Tibial nerve (tissue), 4 donors: ENCODE data around the gene ARRB1. TPM values are rescaled to one million over a fixed set of nuclear protein-coding genes. Genes with fewer than 3 reads are reported as not detected.

ENCODE experiments used
- DNase-seq, 2 donors: peaks; one replicate each; pipeline ENCODE4 v3.0.0-alpha.2; 2019; ENCODE audit warnings: low spot score in 2 of 2
- H3K27ac ChIP-seq, 4 donors: fragments of 200-600 bp; sonication (generic) in 3 of 4; one replicate each; pipeline ENCODE4 v1.5.1; 2017 to 2019; ENCODE audit warnings: mild to moderate bottlenecking in 1 of 4
- H3K27me3 ChIP-seq, 2 donors: fragments of 200-600 bp; sonication (generic) in 1 of 2; one replicate each; pipeline versions ENCODE4 v1.5.1 to v1.6.0; 2017 to 2019
- H3K36me3 ChIP-seq, 3 donors: fragments of 200-600 bp; sonication (generic); one replicate each; pipeline ENCODE4 v1.5.1; 2018 to 2019
- H3K4me1 ChIP-seq, 4 donors: fragments of 200-600 bp; sonication (generic) in 3 of 4; one replicate each; pipeline ENCODE4 v1.5.1; 2017 to 2019
- H3K4me3 ChIP-seq, 4 donors: fragments of 200-600 bp; sonication (generic) in 3 of 4; one replicate each; pipeline ENCODE4 v1.5.1; 2017 to 2019; ENCODE audit warnings: mild to moderate bottlenecking in 1 of 4, moderate library complexity in 1 of 4
- H3K9me3 ChIP-seq, 4 donors: fragments of 200-600 bp; sonication (generic) in 3 of 4; one replicate each; pipeline ENCODE4 v1.5.1; 2017 to 2019
- EP300 ChIP-seq, 2 donors: sonication (generic); formaldehyde crosslinking; IDR thresholded peaks; one replicate each; pipeline ENCODE4 v1.6.1; 2017; ENCODE audit warnings: antibody characterized with exemption in 2 of 2, mild to moderate bottlenecking in 1 of 2
- POLR2A ChIP-seq, 2 donors: fragments of 450-650 bp; IDR thresholded peaks; one replicate each; pipeline ENCODE4 v1.6.1; 2017; ENCODE audit warnings: antibody characterized with exemption in 2 of 2, mild to moderate bottlenecking in 2 of 2, moderate library complexity in 2 of 2
- WGBS, 2 donors: methylation state at CpG; one replicate each; pipeline ENCODE4 v1.1.5; 2018; 5-methylcytosine and 5-hydroxymethylcytosine counted together
- total RNA-seq, 4 donors: library from RNA; depleted of rRNA; stranded (reverse); fragments of >200 nt; gene quantifications; one replicate each; pipeline ENCODE4 v1.1.0, GENCODE V29; 2016
- TF ChIP-seq, protein P1 (sequence below), 5 experiments: fragments of 200-600 bp in 3 of 5; fragments of 450-650 bp in 2 of 5; sonication (generic) in 3 of 5; IDR thresholded peaks; one replicate each; pipeline ENCODE4 v1.5.1; 2016 to 2019; ENCODE audit warnings: antibody characterized with exemption in 5 of 5, mild to moderate bottlenecking in 3 of 5, moderate library complexity in 2 of 5

Gene ARRB1
- total RNA-seq, 4 donors from 2014 or later: 38.2 to 68.1 (median 45.8) TPM

DNA sequence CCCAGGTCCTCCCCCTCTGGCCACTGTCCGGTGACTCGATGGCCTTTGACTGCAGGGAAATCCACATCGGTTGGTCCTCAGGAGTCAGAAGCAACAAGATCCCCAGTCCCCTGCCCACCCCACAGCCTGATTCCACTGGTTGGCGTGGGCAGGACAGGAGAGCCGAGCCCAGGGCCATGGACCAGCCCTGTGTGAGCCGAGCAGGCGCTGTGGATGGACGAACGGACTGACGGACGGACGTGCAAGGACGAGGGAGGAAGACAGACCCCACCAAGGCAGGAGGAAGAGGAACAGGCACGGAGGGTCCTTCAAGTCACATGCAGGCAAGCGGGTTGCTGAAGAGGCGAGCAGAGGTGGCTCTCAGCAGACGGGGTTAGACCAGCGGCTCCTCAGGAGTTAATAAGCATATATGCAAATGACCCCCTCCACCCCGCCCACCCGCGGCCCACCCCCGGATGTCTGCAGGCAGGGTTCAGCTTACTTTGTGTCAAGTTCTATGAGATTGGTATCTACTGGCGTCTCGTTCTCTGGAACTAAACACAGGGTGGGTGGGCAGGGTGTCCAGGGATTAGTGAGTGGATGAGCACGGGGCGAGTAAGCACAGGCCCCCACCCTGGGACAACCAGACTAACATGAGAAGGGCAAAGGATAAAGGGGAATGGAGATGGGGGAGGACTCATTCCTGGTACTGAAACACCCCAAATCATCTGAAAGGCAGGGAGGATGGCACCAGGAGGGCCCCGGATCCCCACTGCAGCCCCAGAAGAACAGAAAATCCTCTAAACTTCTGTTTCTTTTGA, 84.1 kb downstream of the ARRB1 start:
- H3K9me3 ChIP-seq: no peaks in the 10 kb centered on the region
- peaks cover 0 to 33% (median 0%) of the 10 kb centered on the region in 3 donors for H3K36me3 ChIP-seq
- WGBS, 2 donors: 70 to 72% methylated on average over 27 of the region's 27 CpGs
- H3K4me1 ChIP-seq: peaks cover 0 to 14% (median 0%) of the 10 kb centered on the region in 4 donors
- no peak for DNase-seq
- TF ChIP-seq EP300 (IDR thresholded peaks at IDR 0.05): no peak
- TF ChIP-seq, protein P1, sequence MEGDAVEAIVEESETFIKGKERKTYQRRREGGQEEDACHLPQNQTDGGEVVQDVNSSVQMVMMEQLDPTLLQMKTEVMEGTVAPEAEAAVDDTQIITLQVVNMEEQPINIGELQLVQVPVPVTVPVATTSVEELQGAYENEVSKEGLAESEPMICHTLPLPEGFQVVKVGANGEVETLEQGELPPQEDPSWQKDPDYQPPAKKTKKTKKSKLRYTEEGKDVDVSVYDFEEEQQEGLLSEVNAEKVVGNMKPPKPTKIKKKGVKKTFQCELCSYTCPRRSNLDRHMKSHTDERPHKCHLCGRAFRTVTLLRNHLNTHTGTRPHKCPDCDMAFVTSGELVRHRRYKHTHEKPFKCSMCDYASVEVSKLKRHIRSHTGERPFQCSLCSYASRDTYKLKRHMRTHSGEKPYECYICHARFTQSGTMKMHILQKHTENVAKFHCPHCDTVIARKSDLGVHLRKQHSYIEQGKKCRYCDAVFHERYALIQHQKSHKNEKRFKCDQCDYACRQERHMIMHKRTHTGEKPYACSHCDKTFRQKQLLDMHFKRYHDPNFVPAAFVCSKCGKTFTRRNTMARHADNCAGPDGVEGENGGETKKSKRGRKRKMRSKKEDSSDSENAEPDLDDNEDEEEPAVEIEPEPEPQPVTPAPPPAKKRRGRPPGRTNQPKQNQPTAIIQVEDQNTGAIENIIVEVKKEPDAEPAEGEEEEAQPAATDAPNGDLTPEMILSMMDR (IDR thresholded peaks at IDR 0.05): no peak
- TF ChIP-seq POLR2A (IDR thresholded peaks at IDR 0.05): no peak
- no peak overlapping the region for H3K4me3 ChIP-seq
- H3K27ac ChIP-seq: no peak overlapping the region
- H3K27me3 ChIP-seq: no peaks in the 10 kb centered on the region

- Histone ChIP-seq H3K4me3 (no peak overlapping the region), H3K27ac (peak overlapping the region in 1 of 4 donors; percentile 24), H3K36me3 (peaks cover 0 to 25% (median 0%) of the 10 kb centered on the region in 3 donors), H3K4me1 (peaks cover 0 to 15% (median 2%) of the 10 kb centered on the region in 4 donors), H3K9me3 (no peaks in the 10 kb centered on the region), H3K27me3 (no peaks in the 10 kb centered on the region)
- TF ChIP-seq, protein P1 (IDR thresholded peaks at IDR 0.05): no peak
- TF ChIP-seq EP300 (IDR thresholded peaks at IDR 0.05) (no peak), POLR2A (IDR thresholded peaks at IDR 0.05) (no peak)
- 71 to 72% methylated on average over 16 to 17 of the region's 17 CpGs for WGBS, 2 donors
- no peak for DNase-seq
Measured at GRCh38 chr11:75265851-75266531, 85.5 kb downstream of the ARRB1 start.

DNA sequence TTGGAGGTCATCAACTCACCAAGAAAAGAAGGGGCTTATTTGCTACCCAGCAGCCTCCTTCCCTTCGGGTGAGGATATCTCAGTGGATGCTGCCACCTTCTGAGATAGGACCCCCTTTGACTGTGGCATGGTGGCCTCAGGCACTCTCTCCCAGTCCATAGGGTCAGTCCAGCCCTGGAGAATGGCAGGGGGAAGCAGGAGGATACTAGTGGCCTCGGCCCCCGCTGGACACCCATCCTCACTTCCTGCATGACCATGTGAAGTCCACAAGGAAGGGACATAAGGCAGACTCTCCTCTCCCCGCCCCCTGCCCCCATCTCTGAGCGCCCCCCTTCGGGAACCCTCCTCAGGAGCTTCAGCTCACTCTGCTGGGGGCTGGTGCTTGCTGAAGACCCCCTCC, 86.5 kb downstream of the ARRB1 start:
- H3K9me3 ChIP-seq: no peaks in the 10 kb centered on the region
- no peaks in the 10 kb centered on the region for H3K27me3 ChIP-seq
- no peak for DNase-seq
- no peak overlapping the region for H3K4me3 ChIP-seq
- no peak overlapping the region for H3K27ac ChIP-seq
- WGBS, 2 donors: 77 to 92% methylated on average over 1 to 6 of the region's 6 CpGs
- H3K4me1 ChIP-seq: peaks cover 0 to 20% (median 6%) of the 10 kb centered on the region in 4 donors
- peaks cover 0 to 25% (median 0%) of the 10 kb centered on the region in 3 donors for H3K36me3 ChIP-seq
- no peak for TF ChIP-seq EP300 (IDR thresholded peaks at IDR 0.05)

DNA sequence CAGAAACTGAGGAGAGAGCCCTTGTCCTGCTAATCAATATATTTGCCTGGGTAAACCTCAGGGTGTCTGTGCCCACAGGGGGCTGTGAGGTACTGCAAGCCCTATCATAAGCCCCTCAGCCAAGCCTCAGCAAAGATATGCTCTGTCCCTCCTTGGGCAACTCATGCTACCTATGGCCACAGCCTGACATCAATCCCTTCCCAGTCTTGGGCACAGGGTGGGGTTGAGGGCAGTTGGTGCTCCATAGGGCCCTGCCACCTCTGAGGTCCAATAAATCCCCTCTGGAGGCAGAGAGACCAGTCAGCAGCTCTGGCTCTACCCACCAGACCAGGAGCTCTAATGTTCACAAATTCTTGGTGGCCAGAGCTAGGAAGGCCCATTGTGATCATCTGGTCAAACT, 87.1 kb downstream of the ARRB1 start:
- TF ChIP-seq EP300 (IDR thresholded peaks at IDR 0.05): no peak
- TF ChIP-seq, protein P1 (IDR thresholded peaks at IDR 0.05): no peak
- no peak for TF ChIP-seq POLR2A (IDR thresholded peaks at IDR 0.05)
- no peak for DNase-seq
- Histone ChIP-seq H3K27me3 (no peaks in the 10 kb centered on the region), H3K36me3 (peaks cover 0 to 25% (median 0%) of the 10 kb centered on the region in 3 donors), H3K9me3 (no peaks in the 10 kb centered on the region), H3K27ac (no peak overlapping the region), H3K4me1 (peaks cover 0 to 20% (median 6%) of the 10 kb centered on the region in 4 donors), H3K4me3 (no peak overlapping the region)

DNA sequence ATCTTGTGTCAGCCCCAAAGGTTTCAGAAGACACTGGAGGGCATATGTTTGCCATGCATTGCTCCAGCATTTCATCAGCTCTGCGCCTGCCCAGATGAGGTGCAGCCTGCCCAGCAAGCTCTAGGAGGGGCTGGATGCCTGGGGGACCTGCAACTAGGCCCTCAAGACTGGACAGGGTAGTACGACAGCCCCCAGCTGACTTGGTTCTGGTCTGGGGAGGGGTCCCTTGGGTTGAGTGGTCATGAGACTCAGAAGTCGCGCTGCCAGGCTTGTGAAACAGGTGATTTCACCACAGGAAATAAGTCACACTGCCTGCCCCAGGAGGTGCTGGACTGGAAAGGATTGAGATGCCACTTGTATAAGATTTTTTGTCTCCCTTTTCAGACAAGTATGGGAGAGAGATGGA, 87.5 kb downstream of the ARRB1 start:
- no peak overlapping the region for H3K4me3 ChIP-seq
- 67 to 75% methylated on average over 4 of the region's 4 CpGs for WGBS, 2 donors
- H3K36me3 ChIP-seq: peaks cover 0 to 24% (median 0%) of the 10 kb centered on the region in 3 donors
- H3K27me3 ChIP-seq: no peaks in the 10 kb centered on the region
- TF ChIP-seq, protein P1 (IDR thresholded peaks at IDR 0.05): no peak
- DNase-seq: no peak
- no peak overlapping the region for H3K27ac ChIP-seq
- H3K4me1 ChIP-seq: peaks cover 0 to 20% (median 6%) of the 10 kb centered on the region in 4 donors
- H3K9me3 ChIP-seq: no peaks in the 10 kb centered on the region
